Stimulated activated CD4-positive, alpha-beta T cell treated with anti-CD3 and anti-CD28 coated beads, TNF-alpha, amount 100 ng/mL, for 4 hours (primary cell): Measurements from ENCODE around the gene ITGA1.
"Not testable (repeated sequence)": the region's sequence is repeated elsewhere in the genome, so short reads cannot be mapped to it uniquely, and the experiment has no call there.

ENCODE experiments used
- DNase-seq, 3 experiments: peaks; one replicate each; pipeline ENCODE4 v3.0.0-alpha.2; 2020; ENCODE audit warnings: low read depth in 3 of 3

ITGA1 gene

GRCh38 chr5:52827815-52828214, 40.1 kb downstream of the ITGA1 start:
- DNase-seq = no peak

GRCh38 chr5:52829664-52830063, 41.9 kb downstream of the ITGA1 start:
- DNase-seq = no peak

- DNase-seq = no peak
These were observed 42.9 kb downstream of the ITGA1 start for GRCh38 chr5:52830650-52831049.

GRCh38 chr5:52831786-52832511, 44.2 kb downstream of the ITGA1 start:
- no peak for DNase-seq

GRCh38 chr5:52834320-52834719, 46.6 kb downstream of the ITGA1 start:
- DNase-seq = no peak

GRCh38 chr5:52837068-52837467, 49.4 kb downstream of the ITGA1 start:
- DNase-seq = no peak

GRCh38 chr5:52837591-52838001, 49.9 kb downstream of the ITGA1 start:
- no peak for DNase-seq

- no peak for DNase-seq
These were observed 50.8 kb downstream of the ITGA1 start for GRCh38 chr5:52838326-52839015.

- DNase-seq = no peak
These were observed 51.6 kb downstream of the ITGA1 start for GRCh38 chr5:52839285-52839684.

GRCh38 chr5:52840277-52841050, 52.7 kb downstream of the ITGA1 start:
- no peak for DNase-seq

- DNase-seq = no peak
These were observed 53.4 kb downstream of the ITGA1 start for GRCh38 chr5:52841114-52841513.

GRCh38 chr5:52842111-52842510, 54.4 kb downstream of the ITGA1 start:
- no peak for DNase-seq

- DNase-seq = no peak
These were observed 57.2 kb downstream of the ITGA1 start for GRCh38 chr5:52844885-52845284.

GRCh38 chr5:52846182-52846842, 58.6 kb downstream of the ITGA1 start:
- no peak for DNase-seq

- DNase-seq = not testable (repeated sequence)
These were observed 61.0 kb downstream of the ITGA1 start for GRCh38 chr5:52848688-52849087.

- no peak for DNase-seq
These were observed 61.8 kb downstream of the ITGA1 start for GRCh38 chr5:52849544-52849943.

GRCh38 chr5:52853650-52854049, 65.9 kb downstream of the ITGA1 start:
- no peak for DNase-seq

- no peak for DNase-seq
These were observed 66.6 kb downstream of the ITGA1 start for GRCh38 chr5:52854301-52854700.

GRCh38 chr5:52854949-52855348, 67.2 kb downstream of the ITGA1 start:
- DNase-seq = no peak

- no peak for DNase-seq
These were observed 68.8 kb downstream of the ITGA1 start for GRCh38 chr5:52856564-52856963.

GRCh38 chr5:52859628-52860027, 71.9 kb downstream of the ITGA1 start:
- no peak for DNase-seq

- DNase-seq = no peak
These were observed 73.7 kb downstream of the ITGA1 start for GRCh38 chr5:52861368-52861767.
